Muscle of leg (tissue), 11 donors: ENCODE results near the gene ALPK3. TPM values are rescaled to one million over a fixed set of nuclear protein-coding genes. Genes with fewer than 3 reads are reported as not detected.
A peak's percentile ranks its signal among the peaks of the same experiment; 100 is the strongest.

ENCODE experiments used
- DNase-seq: peaks from one replicate; pipeline ENCODE4 v3.0.0; 2013
- H3K27ac ChIP-seq: one replicate; pipeline ENCODE4 v1.5.1; 2013; ENCODE audit warnings: mild to moderate bottlenecking, low read length, control low read depth
- H3K27me3 ChIP-seq: one replicate; pipeline ENCODE4 v1.6.1; 2013; ENCODE audit warnings: low read length; ENCODE audit not compliant: control insufficient read depth, insufficient read depth
- H3K36me3 ChIP-seq: one replicate; pipeline ENCODE4 v1.6.1; 2013; ENCODE audit warnings: low read length; ENCODE audit not compliant: control insufficient read depth, insufficient read depth
- H3K4me1 ChIP-seq: one replicate; pipeline ENCODE4 v1.6.1; 2013; ENCODE audit warnings: low read length; ENCODE audit not compliant: control insufficient read depth, insufficient read depth
- H3K4me3 ChIP-seq: one replicate; pipeline ENCODE4 v1.5.1; 2013; ENCODE audit warnings: low read length, control low read depth
- H3K9me3 ChIP-seq: replicated peaks from 2 replicates; pipeline ENCODE4 v1.6.1; 2013; ENCODE audit warnings: low read depth, low read length; ENCODE audit not compliant: control insufficient read depth
- WGBS: methylation state at CpG from one replicate; pipeline ENCODE4 v1.1.5; 2013; ENCODE audit warnings: missing lambda C conversion rate; ENCODE audit not compliant: insufficient coverage; 5-methylcytosine and 5-hydroxymethylcytosine counted together
- polyA plus RNA-seq, 8 donors: library from polyadenylated mRNA; unstranded; fragments of 120-200 nt; gene quantifications; one replicate each; pipeline versions ENCODE4 v1.2.1 to v1.2.3, GENCODE V29; 2013; ENCODE audit warnings: inconsistent platforms in 1 of 8, low replicate concordance in 1 of 8; ENCODE audit not compliant: insufficient read length in 8 of 8, insufficient read depth in 1 of 8
- total RNA-seq: library from RNA; stranded (reverse); fragments of 120-200 nt; gene quantifications from one replicate; pipeline ENCODE4 v1.2.4, GENCODE V29; 2013

The ALPK3 gene
- total and polyA plus RNA-seq, 9 donors = 35.9 to 106 (median 69.5) TPM

GRCh38 chr15:84914351-84914750 lies 97.2 kb downstream of the ALPK3 start:
- H3K27me3 ChIP-seq = no peaks in the 10 kb centered on the region
- no peaks in the 10 kb centered on the region for H3K36me3 ChIP-seq
- DNase-seq = no peak
- H3K27ac ChIP-seq = no peak overlapping the region
- peaks cover 36% of the 10 kb centered on the region for H3K4me1 ChIP-seq
- 71% methylated on average over 4 of the region's 5 CpGs for WGBS
- no peak overlapping the region for H3K4me3 ChIP-seq
- H3K9me3 ChIP-seq = no peaks in the 10 kb centered on the region

- Histone ChIP-seq H3K4me1 (peaks cover 34% of the 10 kb centered on the region), H3K36me3 (no peaks in the 10 kb centered on the region), H3K9me3 (no peaks in the 10 kb centered on the region), H3K27me3 (no peaks in the 10 kb centered on the region), H3K4me3 (no peak overlapping the region), H3K27ac (no peak overlapping the region)
- WGBS = 26% methylated on average over 10 of the region's 12 CpGs
- DNase-seq = peak; percentile 81
These were observed 97.9 kb downstream of the ALPK3 start for GRCh38 chr15:84914909-84915605.

- Histone ChIP-seq H3K36me3 (no peaks in the 10 kb centered on the region), H3K27ac (no peak overlapping the region), H3K27me3 (no peaks in the 10 kb centered on the region), H3K4me3 (no peak overlapping the region), H3K4me1 (peaks cover 34% of the 10 kb centered on the region), H3K9me3 (no peaks in the 10 kb centered on the region)
- no peak for DNase-seq
- WGBS = 54% methylated on average over 3 of the region's 3 CpGs
These were observed 98.4 kb downstream of the ALPK3 start for GRCh38 chr15:84915606-84915958.

GRCh38 chr15:84917452-84917851 lies 100.3 kb downstream of the ALPK3 start:
- H3K27ac ChIP-seq = no peak overlapping the region
- H3K36me3 ChIP-seq = no peaks in the 10 kb centered on the region
- peaks cover 16% of the 10 kb centered on the region for H3K4me1 ChIP-seq
- no peaks in the 10 kb centered on the region for H3K9me3 ChIP-seq
- no peak for DNase-seq
- H3K27me3 ChIP-seq = no peaks in the 10 kb centered on the region
- no peak overlapping the region for H3K4me3 ChIP-seq
- WGBS = 80% methylated on average over 1 of the region's 1 CpG

GRCh38 chr15:84919106-84919667 lies 102.0 kb downstream of the ALPK3 start:
- WGBS = 86% methylated on average over 1 of the region's 2 CpGs
- Histone ChIP-seq H3K9me3 (no peaks in the 10 kb centered on the region), H3K4me1 (peaks cover 7% of the 10 kb centered on the region), H3K36me3 (no peaks in the 10 kb centered on the region), H3K27ac (no peak overlapping the region), H3K4me3 (no peak overlapping the region), H3K27me3 (no peaks in the 10 kb centered on the region)
- DNase-seq = no peak

- no peaks in the 10 kb centered on the region for H3K36me3 ChIP-seq
- H3K4me1 ChIP-seq = no peaks in the 10 kb centered on the region
- 63% methylated on average over 1 of the region's 2 CpGs for WGBS
- H3K27me3 ChIP-seq = no peaks in the 10 kb centered on the region
- no peak for DNase-seq
- H3K27ac ChIP-seq = no peak overlapping the region
- no peak overlapping the region for H3K4me3 ChIP-seq
- H3K9me3 ChIP-seq = no peaks in the 10 kb centered on the region
These were observed 104.0 kb downstream of the ALPK3 start for GRCh38 chr15:84921121-84921520.

GRCh38 chr15:84922530-84922929 lies 105.4 kb downstream of the ALPK3 start:
- peaks cover 7% of the 10 kb centered on the region for H3K4me1 ChIP-seq
- no peaks in the 10 kb centered on the region for H3K36me3 ChIP-seq
- H3K9me3 ChIP-seq = no peaks in the 10 kb centered on the region
- 88% methylated on average over 13 of the region's 13 CpGs for WGBS
- H3K27ac ChIP-seq = no peak overlapping the region
- H3K27me3 ChIP-seq = no peaks in the 10 kb centered on the region
- no peak overlapping the region for H3K4me3 ChIP-seq
- DNase-seq = no peak

Other genes starting within 250 kb of the ALPK3 start
- 11.5 TPM for gene ZSCAN2, start 216.3 kb upstream of the ALPK3 start, total RNA-seq
- 10 to 100 TPM; 10.5 to 13.0 (median 12.2) TPM for gene ZSCAN2, start 216.3 kb upstream of the ALPK3 start, polyA plus RNA-seq
- gene WDR73, start 163.1 kb upstream of the ALPK3 start, total RNA-seq = 17.9 TPM
- gene WDR73, start 163.1 kb upstream of the ALPK3 start, polyA plus RNA-seq = 10 to 100 TPM; 12.8 to 21.3 (median 18.1) TPM
- 3.0 TPM for gene NMB, start 159.2 kb upstream of the ALPK3 start, total RNA-seq
- 1 to 10 TPM; 1.4 to 1.9 (median 1.6) TPM for gene NMB, start 159.2 kb upstream of the ALPK3 start, polyA plus RNA-seq
- gene SEC11A, start 101.2 kb upstream of the ALPK3 start, total RNA-seq = 303 TPM
- 100 to 1,000 TPM; 290 to 320 (median 294) TPM for gene SEC11A, start 101.2 kb upstream of the ALPK3 start, polyA plus RNA-seq
- 9.0 TPM for gene ZNF592, start 68.8 kb upstream of the ALPK3 start, total RNA-seq
- 10 to 100 TPM; 17.4 to 23.1 (median 20.7) TPM for gene ZNF592, start 68.8 kb upstream of the ALPK3 start, polyA plus RNA-seq
- 0.35 TPM for gene SLC28A1, start 67.3 kb downstream of the ALPK3 start, total RNA-seq
- 1 to 10 TPM in 1 of 8 donors, under 1 TPM in 7; 0.25 to 1.5 (median 0.40) TPM for gene SLC28A1, start 67.3 kb downstream of the ALPK3 start, polyA plus RNA-seq
- 24.0 TPM for gene PDE8A, start 164.5 kb downstream of the ALPK3 start, total RNA-seq
- 10 to 100 TPM; 14.1 to 32.7 (median 23.1) TPM for gene PDE8A, start 164.5 kb downstream of the ALPK3 start, polyA plus RNA-seq